T-helper 1 cell treated with Interleukin-12 subunit alpha and Interleukin-12 subunit beta and Interleukin-4 antibody, amounts not matched to agents 30 ng/mL and 1 ng/mL, for 36 hours (primary cell): Measurements from ENCODE around the gene TOR1AIP1. TPM values are rescaled to one million over a fixed set of nuclear protein-coding genes. Genes with fewer than 3 reads are reported as not detected.
"Not testable (repeated sequence)": the region's sequence is repeated elsewhere in the genome, so short reads cannot be mapped to it uniquely, and the experiment has no call there.

ENCODE experiments used
- intact Hi-C: fragments of 100-400 bp; cut with micrococcal nuclease; formaldehyde crosslinking; loops from one replicate; pipeline ENCODE4 v1.15.1; 2024
- total RNA-seq: library from RNA; stranded (reverse); gene quantifications from 2 replicates; pipeline ENCODE4 v1.2.3, GENCODE V29; 2022

Gene TOR1AIP1
- total RNA-seq: 98.6 and 103 TPM in 2 replicates

GRCh38 chr1:179882253-179883039, at the start of gene TOR1AIP1:
TSS of gene TOR1AIP1 (plus strand) at chr1:179882285. CDS start at chr1:179882503, 218 bp downstream.
- intact Hi-C loops: loop anchor here (1.0 to 5.0 kb wide), 11 partner anchors 15 to 1206 kb away; partner anchors contain the start of genes AXDND1, CEP350, IER5 and QSOX1

- intact Hi-C loops: not testable (repeated sequence)
These were observed 45.2 kb upstream of the TOR1AIP1 start for GRCh38 chr1:179836686-179837445.

GRCh38 chr1:179840107-179840506, 42.0 kb upstream of the TOR1AIP1 start:
- intact Hi-C loops: no loop called here

- intact Hi-C loops: no loop called here
These were observed 33.9 kb upstream of the TOR1AIP1 start for GRCh38 chr1:179848233-179848632.

- intact Hi-C loops: no loop called here
These were observed 29.0 kb upstream of the TOR1AIP1 start for GRCh38 chr1:179853102-179853501.

GRCh38 chr1:179855831-179856230, 26.3 kb upstream of the TOR1AIP1 start:
- intact Hi-C loops: not testable (repeated sequence)

GRCh38 chr1:179856296-179856695, 25.8 kb upstream of the TOR1AIP1 start:
- intact Hi-C loops: no loop called here

GRCh38 chr1:179857009-179857408, 25.1 kb upstream of the TOR1AIP1 start:
- intact Hi-C loops: no loop called here

- intact Hi-C loops: no loop called here
These were observed 21.4 kb upstream of the TOR1AIP1 start for GRCh38 chr1:179860652-179861051.

GRCh38 chr1:179865377-179865776, 16.7 kb upstream of the TOR1AIP1 start:
- intact Hi-C loops: loop anchor here (5.0 kb wide), 1 partner anchor 367 kb away; the partner anchor contains the start of gene LHX4

- intact Hi-C loops: loop anchor here (1.0 to 5.0 kb wide), 7 partner anchors 11 to 612 kb away; partner anchors contain the start of genes LHX4, TOR1AIP1 and TOR1AIP2
These were observed 15.5 kb upstream of the TOR1AIP1 start for GRCh38 chr1:179866616-179867015.

- intact Hi-C loops: loop anchor here (1.0 to 5.0 kb wide), 7 partner anchors 10 to 611 kb away; partner anchors contain the start of genes LHX4, TOR1AIP1 and TOR1AIP2
These were observed 14.4 kb upstream of the TOR1AIP1 start for GRCh38 chr1:179867493-179868330.

GRCh38 chr1:179870870-179871269, 11.2 kb upstream of the TOR1AIP1 start:
- intact Hi-C loops: no loop called here

GRCh38 chr1:179871940-179872339, 10.1 kb upstream of the TOR1AIP1 start:
- intact Hi-C loops: no loop called here

GRCh38 chr1:179872558-179872957, 9.5 kb upstream of the TOR1AIP1 start:
- intact Hi-C loops: no loop called here

- intact Hi-C loops: no loop called here
These were observed 8.6 kb upstream of the TOR1AIP1 start for GRCh38 chr1:179873438-179873851.

GRCh38 chr1:179875596-179876299, 6.3 kb upstream of the TOR1AIP1 start:
- intact Hi-C loops: loop anchor here (1.0 to 2.0 kb wide), 3 partner anchors 9 to 747 kb away; partner anchors contain the start of gene ACBD6

- intact Hi-C loops: loop anchor here (1.0 to 2.0 kb wide), 3 partner anchors 8 to 748 kb away; partner anchors contain the start of gene ACBD6
These were observed 5.8 kb upstream of the TOR1AIP1 start for GRCh38 chr1:179876300-179876715.

- intact Hi-C loops: loop anchor here (1.0 to 2.0 kb wide), 4 partner anchors 10 to 749 kb away; partner anchors contain the start of genes ACBD6 and CEP350
These were observed 4.4 kb upstream of the TOR1AIP1 start, which contains the start of gene TOR1AIP2 for GRCh38 chr1:179877586-179878265. TSS of gene TOR1AIP2 (minus strand) at chr1:179877803. CDS start at chr1:179852665, 25,138 bp downstream.
